GM18511 (cell line): ENCODE results near the gene CCNJL.

ENCODE experiments used
- ATAC-seq: cut with Tn5 transposase; IDR thresholded peaks from one replicate; pipeline ENCODE4 v1.9.1; 2021; ENCODE audit warnings: mild to moderate bottlenecking, moderate library complexity; ENCODE audit not compliant: unreplicated experiment

Gene CCNJL

DNA sequence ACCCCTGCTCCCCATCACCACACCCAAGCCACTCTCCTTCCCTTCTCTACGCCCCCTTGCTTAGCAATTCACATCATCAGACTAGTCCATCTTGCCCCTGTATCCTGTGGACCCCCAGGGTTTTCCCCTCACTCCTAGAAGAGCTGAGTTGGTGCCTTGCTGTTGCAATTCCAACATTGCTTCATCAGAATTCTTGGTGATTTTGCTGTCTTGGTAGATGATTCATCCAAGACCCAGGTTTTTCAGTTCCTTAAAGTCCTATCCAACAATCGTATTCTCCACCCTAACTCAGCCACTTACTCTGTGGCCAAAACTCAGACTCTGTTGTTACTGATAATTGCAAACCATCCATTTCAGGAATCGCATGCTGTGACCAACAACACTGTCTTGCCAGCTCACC is 21.4 kb upstream of the CCNJL start:
- no peak for ATAC-seq

DNA sequence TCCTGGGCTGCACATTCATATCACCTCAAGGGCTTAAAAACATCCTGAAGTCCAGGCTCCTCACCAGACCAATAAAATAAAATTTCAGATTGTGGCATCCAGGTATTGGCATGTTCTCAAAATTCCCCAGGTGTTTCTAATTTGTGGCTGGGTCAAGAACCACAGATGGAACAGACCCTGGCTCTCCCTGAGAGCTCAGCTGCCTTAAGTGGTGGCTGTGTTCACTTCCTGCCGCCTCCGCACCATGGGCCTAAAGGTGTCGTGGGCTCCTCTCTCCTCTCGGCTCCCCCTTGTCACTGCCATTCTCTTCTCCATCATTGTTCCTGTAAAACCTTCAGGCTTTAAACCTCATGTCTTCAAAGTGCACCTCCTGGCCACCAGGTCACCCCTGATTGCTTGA is 17.8 kb upstream of the CCNJL start:
- no peak for ATAC-seq

DNA sequence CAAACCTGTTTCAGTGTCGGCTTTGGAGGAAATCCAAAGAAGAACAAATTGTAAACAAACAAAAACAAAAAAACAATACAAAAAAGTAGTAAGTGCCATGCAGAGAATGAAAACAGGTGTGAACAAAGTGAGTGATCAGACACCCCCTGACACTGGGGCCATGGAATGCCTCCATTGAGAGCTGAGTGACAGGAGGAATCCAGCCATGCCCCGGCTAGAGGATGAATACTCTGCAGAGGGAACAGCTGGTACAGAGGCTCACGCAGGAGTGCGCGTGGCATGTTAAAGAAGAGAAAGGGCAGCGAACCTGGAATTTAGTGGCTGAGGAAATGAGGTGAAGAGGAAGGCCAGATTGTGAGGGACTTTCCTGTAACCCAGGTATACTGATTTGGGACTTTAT is 15.5 kb upstream of the CCNJL start:
- no peak for ATAC-seq

DNA sequence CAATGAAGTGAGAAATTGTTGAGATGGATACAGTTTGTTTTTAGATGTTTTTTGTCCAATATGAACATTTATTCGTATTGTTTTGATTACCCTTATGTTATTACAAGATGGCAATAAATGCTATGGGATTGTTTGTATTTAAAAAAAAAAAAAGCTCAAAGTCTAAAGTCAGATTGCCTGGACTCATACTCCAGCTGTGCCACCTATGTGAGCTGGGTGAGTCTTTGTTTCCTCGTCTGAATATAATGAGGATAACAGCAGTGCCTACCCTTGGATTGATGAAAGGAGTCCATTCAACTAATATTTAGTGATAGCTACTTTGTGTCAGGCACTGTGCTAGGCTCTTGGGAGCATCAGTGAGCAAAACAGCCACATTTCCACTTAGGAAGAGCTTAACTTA is 14.6 kb upstream of the CCNJL start:
- ATAC-seq: no peak

DNA sequence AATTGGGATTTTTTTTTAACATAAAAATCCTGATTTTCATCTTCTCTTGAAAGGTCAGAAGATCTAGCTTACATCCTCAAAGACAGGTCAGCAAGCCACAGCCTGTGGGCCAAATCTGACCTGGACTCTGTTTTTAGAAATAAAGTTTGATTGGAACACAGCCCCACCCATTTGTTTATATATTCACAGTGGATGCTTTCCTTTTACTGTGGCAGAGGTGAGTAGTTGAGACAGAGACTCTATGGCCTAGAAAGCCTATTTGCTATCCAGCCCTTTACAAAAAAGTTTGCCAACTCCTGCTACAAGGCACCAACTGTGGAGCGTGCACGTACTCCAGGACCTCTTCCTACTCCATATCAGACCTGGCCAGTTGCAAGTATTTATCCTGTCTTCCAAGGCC is 13.4 kb upstream of the CCNJL start:
- ATAC-seq: no peak

DNA sequence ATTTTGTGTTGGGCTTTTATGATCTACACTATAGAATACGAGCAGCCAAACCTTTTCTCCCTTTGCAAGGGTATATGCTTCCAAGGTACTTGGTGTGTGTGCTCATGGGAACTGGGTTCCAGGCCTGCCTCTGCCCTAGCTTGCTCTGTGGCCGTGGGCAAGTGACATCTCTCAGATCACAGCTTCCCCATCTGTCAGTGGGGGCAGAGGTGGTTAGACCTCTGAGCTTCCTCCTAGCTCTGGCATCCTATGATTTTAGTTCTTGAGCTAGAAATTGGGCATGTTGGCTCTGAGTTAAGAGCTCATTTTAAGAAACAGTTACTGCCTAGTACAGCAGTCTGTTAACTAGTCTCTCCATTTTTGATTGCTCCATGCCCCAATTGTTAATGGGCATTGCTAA is 12.5 kb upstream of the CCNJL start:
- no peak for ATAC-seq

DNA sequence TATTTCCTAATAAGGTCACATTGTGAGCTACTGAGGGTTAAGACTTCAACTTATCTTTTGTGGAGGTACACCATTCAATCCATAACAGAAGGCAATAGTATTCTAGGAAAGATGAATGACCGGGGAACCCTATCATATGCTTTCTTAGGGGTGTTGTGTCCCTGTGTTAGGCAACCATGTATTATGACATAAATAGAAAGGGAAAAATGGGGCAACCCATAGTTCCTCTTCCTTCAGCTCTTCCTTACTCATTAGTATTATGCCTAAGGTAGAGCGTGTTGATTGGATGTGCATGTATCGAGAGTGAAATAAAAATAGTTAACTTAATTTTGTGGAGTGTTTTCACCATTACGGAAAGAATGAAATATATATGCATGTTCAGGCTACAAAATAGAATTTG is 6.0 kb upstream of the CCNJL start:
- no peak for ATAC-seq

DNA sequence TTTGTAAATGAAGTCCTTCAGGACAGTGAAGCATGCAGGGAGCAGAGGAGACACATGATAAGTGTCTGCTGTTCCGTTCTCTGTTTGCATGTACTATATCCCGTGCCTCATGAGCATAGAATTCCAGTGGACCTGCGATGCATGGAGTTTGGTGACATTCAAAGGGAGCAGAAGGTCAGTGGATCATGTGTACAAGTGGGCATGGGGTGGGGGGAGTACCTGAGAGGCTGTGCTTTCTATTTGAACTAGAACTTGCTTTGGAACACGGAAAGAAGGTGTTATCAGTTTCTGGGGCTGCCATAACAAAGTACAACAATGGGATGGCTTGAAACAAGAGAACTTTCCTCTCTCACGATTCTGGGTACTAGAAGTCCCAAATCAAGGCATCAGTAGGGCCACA is 5.1 kb upstream of the CCNJL start:
- ATAC-seq: no peak

DNA sequence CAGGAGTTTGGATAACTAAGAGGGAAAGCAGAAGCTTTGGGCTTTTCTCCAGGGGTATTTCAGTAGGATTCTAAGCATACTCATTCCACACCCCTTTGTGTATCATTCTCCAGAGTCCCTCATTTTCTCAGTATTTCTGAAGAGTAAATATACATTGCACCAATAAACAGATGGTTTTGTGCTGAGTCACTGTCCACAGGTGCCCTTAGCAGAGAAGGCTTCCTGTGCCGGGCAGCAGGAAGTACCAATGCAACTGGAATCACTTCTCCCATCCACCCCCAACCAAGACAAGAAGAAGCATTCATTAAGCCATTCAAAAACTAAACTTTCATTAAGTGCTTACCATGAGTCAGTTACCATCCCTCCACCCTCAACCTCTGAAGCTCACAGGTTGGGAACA is 3.6 kb upstream of the CCNJL start:
- no peak for ATAC-seq

DNA sequence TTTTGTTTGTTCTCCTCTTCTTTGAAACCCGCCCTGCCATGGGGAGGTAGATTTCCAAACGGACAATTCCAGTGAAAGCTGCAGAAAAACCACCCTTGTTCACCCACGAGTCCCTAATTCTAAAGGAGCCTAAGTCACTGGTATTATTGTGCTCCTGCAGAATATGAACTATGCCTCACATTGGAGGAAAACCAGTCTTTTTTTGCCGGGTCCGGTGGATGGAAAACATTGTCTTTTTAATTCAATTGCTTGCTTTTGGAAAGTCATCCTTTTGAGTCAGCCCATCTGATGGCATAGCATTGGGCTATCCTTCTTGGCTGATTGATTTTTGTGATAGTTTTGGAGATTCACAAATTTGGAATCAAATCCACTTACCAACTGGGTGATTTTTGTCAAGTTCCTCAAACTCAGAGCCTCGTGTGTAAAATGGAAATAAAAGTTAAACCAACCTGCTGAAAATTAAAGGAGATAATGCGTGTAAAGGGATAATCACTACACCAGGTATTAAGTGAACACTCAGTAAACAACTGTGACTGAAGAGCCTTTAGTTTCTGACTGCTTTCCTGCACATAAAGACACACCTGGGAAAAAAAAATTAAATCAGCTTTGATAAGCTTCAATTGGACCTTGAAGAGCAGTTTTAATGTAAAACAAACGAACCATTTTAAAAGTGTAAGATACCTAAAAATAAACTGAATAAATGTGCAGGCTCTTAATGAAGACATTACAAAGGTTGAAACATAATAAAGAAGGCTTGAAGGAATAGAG is 780 bp upstream of the CCNJL start:
- ATAC-seq: no peak

DNA sequence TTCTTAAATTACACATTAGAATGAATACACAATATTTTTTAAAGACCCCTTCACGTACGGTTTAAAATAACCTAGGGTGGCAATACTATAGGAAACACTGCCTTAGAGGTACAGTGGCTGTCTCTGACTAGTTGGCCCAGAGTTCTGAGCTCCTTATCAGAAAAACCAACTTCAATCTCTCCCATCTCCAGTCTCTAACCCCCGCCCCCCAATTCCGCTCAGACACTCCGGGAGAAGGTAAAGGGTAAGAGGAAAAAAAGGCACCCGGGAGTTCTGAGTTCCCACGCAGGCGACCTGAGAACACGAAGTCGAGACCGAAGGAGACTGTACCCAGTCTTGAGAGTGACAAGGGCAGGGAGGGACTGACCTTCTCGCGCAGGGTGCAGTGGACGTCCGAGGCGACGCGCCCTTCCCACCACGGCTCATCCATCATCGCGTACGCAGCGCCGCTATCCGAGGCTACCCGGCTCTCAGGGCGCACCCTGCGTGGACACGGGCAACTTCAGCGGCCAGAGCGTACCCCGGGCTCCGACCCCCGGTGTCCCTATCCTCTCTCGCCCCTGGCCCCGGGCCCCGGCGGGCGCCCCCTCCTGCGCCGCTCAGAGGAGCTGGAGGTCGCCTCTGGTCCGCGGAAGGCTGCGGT is 752 bp downstream of the CCNJL start:
- ATAC-seq: peak; percentile 16

DNA sequence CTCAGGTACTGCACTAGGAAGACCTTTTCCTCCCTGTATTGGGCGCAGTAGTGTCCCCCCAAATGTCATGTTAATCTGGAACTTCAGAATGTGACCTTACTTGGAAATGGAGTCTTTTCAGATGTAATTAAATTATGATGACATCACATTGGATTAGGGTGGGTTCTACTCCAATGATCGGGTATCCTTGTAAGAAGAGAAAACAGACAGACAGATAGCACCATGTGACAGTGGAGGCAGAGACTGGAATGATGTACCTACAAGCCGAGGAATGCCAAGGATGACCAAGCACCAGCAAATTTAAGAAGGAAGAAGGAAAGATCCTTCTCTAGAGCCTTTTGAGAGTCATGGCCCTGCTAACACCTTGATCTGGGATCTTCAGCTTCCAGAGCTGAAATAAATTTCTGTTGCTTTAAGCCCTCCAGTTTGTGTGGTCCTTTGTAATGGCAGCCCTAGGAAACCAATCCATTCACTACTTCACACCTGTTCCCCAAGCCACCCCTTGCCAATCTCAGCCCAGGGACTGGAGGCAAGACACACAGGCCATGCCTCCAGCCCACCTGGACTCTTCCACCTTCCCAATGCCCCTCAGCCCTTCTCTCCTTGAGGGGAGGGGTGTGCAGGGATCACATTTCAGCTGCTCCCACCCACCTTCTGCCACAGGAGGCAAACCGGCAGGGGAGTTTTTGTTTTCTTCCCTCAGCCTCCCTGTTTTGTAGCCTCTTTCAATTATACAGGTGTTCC is 1.6 kb downstream of the CCNJL start:
- no peak for ATAC-seq

DNA sequence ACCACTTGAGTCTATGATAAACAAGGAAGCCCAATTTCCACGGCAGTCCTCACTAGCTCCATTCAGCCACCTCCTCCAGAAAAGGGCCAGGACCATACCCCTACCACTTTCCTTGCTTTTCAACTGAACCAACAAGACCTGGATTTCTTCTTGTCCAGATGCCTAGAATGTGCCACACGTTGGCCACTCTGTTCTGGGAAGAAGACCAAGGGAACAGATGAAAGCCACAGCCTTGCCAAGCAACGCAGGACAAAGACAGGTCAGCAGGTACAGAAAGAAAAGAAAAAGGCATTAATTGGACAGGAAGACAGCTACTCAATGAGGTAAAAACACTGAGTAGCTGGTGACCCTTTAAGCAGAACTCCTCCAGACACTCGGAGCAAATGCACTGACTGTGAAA is 2.2 kb downstream of the CCNJL start:
- ATAC-seq: no peak

DNA sequence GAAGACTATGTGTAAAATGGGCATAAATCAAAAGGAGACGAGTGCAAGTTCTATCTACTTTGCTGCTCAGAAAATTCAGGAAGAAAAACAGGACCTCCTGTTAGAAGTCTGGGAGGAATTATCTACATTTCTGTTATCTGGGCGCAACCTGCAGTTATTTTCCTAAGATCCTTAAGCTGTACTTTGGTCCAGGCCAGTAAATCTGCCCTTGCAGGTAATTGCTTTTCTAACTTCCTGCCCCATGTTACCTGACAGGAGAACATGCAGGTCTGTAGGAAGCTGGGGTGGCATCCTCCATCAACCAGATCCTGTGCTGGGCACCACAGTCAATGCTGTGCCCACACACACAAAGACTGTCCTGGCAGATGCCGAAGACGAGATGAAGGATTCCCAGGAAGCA is 5.7 kb downstream of the CCNJL start:
- ATAC-seq: no peak

DNA sequence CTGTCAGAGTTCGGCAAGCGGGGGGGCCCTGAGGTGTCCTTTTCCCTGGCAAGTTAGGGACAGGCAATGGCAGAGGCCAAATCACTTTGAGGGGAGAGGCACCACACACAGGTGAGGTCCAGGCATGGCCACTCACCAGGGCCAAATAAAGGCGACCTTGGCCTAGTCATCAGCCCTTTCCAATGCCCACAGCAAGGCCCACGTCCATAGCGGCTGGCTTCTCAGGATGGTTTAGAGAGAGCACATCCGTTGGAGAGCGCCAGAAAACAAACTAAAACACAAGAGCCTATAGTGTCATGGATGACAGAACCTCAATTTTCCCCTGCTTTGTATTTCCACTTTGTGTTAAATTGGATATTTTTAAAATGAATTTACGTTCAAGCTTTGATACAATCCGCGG is 7.0 kb downstream of the CCNJL start:
- ATAC-seq: no peak

DNA sequence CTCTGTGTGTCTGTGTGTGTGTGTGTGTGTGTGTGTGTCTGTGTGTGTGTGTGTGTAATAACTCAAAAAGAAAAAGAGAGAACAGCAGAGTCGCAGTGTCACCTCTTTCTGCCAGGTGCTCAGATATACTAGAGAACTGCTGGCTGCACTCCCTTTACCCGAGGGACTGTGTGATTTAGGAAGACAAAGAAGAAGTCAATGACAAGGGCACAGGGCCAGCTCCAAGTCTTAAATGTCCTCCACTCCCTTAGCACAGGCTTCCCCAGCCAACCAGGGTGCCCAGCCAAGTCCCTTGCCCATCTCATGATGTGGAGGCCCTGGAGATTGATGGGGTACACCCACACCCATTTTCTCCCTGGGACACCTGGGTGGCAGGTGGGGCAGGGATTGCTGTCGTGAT is 8.7 kb downstream of the CCNJL start:
- ATAC-seq: no peak

DNA sequence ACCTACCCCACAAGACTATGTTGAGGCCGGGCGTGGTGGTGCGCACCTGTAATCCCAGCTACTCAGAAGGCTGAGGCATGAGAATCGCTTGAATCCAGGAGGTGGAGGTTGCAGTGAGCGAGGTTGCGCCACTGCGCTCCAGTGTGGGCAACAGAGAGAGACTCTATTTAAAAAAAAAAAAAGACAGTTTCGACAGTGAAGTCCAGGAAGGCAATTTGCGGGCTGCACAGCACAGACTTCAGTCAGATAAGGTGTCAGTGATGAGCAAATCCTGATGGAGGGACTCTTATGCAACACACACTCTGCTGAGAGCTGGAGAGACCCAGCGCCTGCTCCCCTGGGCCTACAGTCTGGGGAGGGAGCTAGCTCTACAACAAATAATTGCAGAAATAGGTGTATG is 14.2 kb downstream of the CCNJL start:
- ATAC-seq: no peak

DNA sequence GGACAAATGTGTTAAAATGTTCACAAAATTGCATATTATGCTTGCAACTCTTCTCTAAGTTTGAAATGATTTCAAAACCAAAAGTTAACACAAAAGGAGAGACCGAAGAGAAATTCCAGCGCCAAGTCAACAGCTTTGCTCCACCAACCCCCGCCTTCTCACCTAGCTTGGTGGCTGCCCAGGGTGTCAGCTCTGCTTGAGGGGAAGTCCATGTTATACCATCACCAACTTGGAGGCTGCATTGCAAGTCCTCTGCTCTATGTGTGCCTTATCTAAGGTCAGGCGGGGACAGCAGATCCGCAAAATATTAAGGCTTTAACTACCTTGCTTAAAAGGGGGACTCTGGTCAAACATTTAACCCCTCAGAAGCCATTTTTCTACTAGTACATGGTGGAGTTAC is 14.6 kb downstream of the CCNJL start:
- ATAC-seq: no peak

DNA sequence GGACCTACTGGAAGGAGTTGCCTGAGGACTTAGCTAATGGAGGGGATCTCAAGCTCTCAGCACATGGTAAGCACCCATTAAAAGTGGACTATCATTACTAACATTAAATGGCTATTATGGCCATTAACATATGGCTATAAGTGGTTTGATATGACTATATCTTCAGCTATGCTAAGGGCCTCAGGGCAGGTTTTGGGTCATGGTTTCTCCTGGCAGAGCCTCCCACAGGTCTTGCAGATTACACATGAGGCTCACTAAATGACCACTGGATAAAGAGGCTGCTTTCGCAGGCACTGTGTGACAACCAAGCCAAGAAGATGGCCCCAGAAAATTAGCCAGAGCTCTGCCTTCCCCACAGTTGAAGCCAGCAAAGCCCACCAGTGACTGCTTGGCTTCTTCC is 15.4 kb downstream of the CCNJL start:
- ATAC-seq: no peak

DNA sequence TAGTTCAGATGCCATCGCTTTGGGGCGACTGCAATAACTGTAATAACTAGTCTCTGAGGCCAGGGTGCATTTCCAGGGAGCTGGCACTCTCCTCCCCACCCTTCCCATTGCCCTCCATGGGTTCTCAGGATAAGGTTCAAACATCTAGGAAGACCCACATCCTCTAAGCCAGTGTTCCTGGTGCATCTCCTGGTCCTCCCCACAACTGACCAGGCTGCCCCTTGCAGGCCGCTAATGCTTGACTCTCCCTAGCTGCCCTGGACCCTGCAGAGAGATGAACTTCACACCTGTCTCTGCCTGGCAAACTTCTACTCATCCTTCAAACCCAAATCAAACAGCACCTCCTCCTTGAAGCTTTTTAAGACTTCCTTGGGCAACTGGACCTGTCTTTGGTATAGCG is 15.9 kb downstream of the CCNJL start:
- no peak for ATAC-seq

DNA sequence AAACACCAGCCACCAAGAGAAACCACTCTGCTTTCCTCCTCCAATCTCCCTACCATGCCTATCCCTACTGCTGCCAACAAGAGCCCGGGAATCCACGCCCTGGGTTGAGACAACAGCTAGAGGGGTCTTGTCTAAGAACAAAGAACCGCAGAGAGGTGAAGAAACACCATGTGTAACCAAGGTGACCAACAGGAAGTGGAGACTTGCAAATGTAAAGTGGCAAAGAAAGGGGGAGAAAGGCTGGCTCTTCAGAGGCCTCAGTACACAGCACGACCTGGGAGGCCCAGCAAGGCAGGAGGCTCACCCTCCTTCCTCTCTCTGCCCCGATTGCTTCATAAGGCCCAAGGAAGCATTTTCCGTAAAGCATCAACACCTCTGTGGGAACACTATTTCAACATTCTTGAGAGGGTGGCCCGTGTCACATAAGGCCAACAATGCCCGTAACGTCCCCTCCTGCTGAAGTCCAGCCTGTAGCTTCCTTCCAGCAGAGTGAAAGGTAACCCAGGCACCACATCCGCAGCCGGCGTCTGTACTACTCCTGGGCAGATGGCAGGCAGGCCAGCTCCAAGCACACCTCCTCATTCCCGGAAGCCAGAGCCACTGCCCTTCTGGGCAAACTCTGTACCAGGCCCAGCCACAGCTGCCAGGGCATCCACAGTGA is 18.3 kb downstream of the CCNJL start:
- ATAC-seq: peak; percentile 56

DNA sequence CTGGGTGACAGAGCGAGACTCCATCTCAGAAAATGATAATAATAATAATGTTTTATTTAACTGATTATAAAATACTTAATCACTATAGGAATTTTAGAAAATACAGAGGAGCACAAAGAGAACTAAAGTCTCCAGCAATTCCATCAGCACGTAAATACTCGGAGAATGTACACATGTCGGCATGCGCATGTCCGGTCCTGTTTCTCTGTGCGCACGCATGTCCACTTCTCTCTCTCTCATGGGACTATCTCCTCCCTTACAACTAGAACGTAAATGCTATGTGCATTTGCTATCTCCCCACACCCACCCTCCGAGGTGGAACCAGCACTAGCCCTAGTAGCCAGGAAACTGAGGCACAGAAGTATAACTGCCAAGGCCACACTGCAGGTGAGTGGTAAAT is 19.0 kb downstream of the CCNJL start:
- ATAC-seq: no peak
